ENCODE measurements around the gene ITPK1.

ITPK1 gene

GRCh38 chr14:92963301-92964123 is 152.2 kb downstream of the ITPK1 start:
- DNase-seq: peak; percentile 37

DNA sequence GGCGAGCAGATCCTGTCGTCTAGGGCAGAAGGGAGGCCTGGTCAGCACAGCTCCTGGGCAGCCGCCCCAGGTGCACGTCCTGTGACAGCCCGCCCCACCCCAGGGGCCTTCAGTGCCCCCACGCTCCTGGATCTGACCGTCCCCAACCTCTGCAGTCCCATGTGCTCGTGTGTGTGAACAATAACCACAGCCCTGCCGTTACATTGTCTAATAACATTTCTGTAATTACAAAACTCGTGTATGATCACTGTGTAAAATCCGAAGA is 153.0 kb downstream of the ITPK1 start:
- DNase-seq: no peak

DNA sequence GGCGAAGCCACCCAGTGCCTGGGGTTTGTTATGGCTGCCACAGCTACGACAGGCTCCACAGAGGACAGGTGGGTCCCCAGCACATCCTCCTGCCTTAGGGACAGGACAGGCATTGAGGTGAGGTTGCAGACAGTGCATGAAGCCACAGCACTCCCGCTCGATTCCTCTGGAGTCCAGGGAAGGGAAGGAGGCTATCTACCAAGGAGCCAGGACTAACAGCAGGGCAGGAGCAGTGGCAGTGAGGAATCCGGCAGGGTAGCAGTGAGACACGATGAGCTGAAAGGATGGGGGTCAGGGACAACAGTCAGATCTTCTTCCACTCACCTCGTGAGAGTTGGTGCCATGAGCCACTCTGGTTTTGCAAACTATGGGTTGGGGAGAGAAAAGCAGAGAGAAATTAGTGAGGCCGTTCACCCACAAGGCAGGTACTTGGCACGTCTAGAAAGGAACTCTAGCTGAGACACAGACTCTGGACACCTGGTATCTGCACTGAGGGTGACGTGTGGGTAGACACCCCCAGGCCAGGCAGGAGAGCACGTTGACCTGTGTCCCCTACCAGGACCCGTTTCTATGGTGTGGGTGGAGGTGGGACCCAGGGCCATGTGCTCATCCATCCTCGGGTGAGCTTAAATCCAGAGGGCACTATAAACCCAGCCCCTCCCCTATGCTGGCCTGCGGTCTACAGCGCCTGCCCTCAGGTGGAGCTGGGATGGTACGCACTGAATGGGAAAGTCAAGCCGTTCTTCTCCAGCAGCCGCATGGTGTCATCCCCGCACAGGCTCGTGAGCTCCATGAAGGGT is 153.5 kb downstream of the ITPK1 start:
- no peak for DNase-seq

GRCh38 chr14:92961567-92961855 is 154.2 kb downstream of the ITPK1 start:
- DNase-seq: no peak

GRCh38 chr14:92960706-92961566 is 154.8 kb downstream of the ITPK1 start:
- DNase-seq: no peak

GRCh38 chr14:92959761-92960680 is 155.7 kb downstream of the ITPK1 start:
- peak; percentile 72 for DNase-seq

DNA sequence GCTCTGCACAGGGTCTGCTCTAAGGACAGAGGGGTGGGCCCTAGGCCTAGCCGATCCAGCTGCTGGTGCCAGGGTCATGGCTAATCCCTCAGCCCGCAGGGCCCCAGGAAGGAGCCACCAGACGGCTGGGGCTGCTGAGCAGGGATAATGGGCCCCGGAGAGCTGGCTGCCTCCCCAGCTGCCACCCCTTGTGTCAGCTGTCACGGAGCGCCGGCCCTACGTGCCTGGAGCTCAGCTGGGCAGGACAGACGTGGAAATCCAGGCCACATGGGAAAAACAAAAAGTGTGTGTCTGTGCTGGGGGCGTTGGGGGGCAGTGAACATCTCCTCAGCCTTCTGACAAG is 156.6 kb downstream of the ITPK1 start:
- peak; percentile 78 for DNase-seq

- peak; percentile 78 for DNase-seq
These were observed 157.1 kb downstream of the ITPK1 start for GRCh38 chr14:92958373-92959188.

- DNase-seq: peak; percentile 83
These were observed 158.8 kb downstream of the ITPK1 start for GRCh38 chr14:92956961-92957360.

- no peak for DNase-seq
These were observed 160.3 kb downstream of the ITPK1 start for GRCh38 chr14:92955381-92955780.

DNA sequence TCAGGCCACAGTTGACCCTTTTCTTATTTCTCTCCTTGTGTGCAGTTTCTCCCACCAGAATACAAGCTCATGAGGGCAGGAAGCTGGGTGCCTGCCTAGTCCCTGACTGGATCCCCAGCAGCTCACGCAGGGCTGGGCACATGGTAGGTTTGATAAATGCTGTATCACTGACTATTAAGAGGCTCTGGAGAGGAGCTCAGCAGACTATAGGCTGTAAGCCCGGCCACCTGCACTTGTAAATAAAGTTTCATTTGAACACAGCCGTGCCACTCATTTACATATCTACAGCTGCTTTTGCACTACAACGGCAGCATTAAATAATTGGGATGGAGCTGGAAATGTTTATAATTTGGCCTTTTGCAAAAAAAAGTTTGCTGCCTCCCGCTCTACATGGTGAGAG is 160.8 kb downstream of the ITPK1 start:
- DNase-seq: no peak

- DNase-seq: no peak
These were observed 162.2 kb downstream of the ITPK1 start for GRCh38 chr14:92953526-92953925.

DNA sequence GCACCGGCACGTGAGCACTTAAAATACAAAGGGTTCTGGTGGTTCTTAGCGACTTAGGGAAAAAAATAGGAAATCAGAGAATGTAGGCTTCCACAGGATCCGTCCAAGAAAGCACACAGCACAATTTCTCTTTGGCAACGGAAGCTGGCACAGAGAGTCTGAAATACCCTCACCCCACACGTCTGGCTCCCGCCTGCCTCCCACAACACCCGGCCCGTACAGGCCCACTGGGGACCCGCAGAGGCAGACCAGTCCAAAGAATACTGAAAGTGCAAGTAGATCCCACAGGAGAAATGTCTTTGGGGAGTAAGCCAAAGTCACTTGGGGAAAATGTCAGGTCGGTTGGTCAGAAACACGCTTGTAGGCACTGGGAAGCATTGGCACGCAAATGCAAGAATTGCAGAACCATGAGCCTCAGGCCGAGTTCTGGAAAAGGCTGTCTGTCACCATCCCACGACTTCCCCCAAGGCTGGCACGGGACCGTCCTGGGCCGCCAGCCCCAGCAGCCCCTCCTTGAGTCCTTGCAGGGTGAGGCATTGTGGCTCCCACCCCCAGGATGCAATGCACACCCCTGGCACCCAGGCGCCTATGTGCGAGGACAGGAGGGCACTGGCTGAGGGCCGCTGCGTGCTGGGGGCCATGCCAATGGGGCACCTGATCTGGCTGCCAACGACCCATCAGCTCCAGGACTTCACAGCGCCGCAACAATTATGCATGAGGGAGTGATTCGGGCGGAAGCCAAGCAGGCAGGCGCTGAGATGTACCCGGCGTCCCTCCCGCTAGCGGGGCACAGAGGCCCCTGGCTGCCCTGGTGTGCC is 163.0 kb downstream of the ITPK1 start:
- no peak for DNase-seq

DNA sequence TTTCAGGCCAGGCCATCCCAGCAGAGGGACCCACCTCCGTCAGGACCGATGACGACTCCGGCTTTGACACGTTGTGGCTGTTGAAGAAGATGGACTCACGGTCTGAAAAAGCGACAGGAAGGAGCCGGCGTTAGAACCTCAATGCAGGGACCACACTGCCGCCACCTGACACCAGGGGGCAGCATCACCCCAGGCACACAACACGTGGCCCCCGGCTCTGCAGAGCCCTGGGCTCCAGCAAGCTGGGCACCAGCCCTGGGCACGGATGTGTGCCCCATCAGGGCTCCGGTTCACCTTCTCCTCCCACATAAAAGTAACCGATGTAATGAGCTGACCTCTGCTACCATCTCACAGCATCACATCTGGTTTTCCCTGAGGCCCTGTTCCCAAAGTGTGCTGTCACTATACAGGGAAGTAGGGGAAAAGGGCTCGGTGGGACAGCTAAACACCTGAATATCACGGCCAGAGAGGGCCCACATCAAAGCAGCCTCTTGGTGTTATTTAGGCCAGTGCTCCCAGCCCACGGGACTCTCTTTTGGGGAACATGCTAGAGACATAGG is 163.7 kb downstream of the ITPK1 start:
- peak; percentile 42 for DNase-seq

- DNase-seq: no peak
These were observed 164.5 kb downstream of the ITPK1 start for GRCh38 chr14:92951261-92951660.

- no peak for DNase-seq
These were observed 165.0 kb downstream of the ITPK1 start for GRCh38 chr14:92950773-92951172.

- DNase-seq: no peak
These were observed 165.6 kb downstream of the ITPK1 start for GRCh38 chr14:92950193-92950540.

GRCh38 chr14:92949496-92950192 is 166.1 kb downstream of the ITPK1 start:
- no peak for DNase-seq

DNA sequence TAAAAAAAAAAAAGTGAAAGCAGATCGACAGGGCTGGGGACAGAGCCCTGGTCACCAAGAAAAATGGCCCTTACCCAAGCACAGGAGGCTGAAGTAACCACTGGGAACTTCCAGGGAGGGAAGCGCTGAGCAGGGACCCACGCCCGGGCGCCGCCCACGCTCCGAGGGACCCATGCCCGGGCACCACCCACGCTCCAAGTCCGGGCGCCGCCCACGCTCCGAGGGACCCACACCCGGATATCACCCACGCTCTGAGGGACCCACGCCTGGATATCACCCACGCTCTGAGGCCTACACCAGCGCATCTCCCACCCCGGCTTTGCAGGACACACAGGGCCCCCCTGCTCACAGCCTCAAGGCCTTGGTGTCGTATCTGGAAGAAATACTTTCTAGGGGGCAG is 167.1 kb downstream of the ITPK1 start:
- no peak for DNase-seq

All from NCI-H1092 treated with DMSO at 0.1 percent for 48 hours (cell line).